ENCODE results near the gene NACA2. TPM values are rescaled to one million over a fixed set of nuclear protein-coding genes. Genes with fewer than 3 reads are reported as not detected.
"Not testable (repeated sequence)": the region's sequence is repeated elsewhere in the genome, so short reads cannot be mapped to it uniquely, and the experiment has no call there.

Gene NACA2
- total RNA-seq, 1 donor from 2014 or later = not detected

GRCh38 chr17:61571624-61572023, 19.4 kb downstream of the NACA2 start:
- no peaks in the 10 kb centered on the region for H3K27me3 ChIP-seq
- no peak overlapping the region for H3K4me3 ChIP-seq
- DNase-seq (ENCODE audit: low spot score in 2 of 2) = no peak
- no peak overlapping the region for H3K27ac ChIP-seq
- H3K36me3 ChIP-seq = no peaks in the 10 kb centered on the region
- H3K4me1 ChIP-seq = no peaks in the 10 kb centered on the region
- TF ChIP-seq, protein P1, sequence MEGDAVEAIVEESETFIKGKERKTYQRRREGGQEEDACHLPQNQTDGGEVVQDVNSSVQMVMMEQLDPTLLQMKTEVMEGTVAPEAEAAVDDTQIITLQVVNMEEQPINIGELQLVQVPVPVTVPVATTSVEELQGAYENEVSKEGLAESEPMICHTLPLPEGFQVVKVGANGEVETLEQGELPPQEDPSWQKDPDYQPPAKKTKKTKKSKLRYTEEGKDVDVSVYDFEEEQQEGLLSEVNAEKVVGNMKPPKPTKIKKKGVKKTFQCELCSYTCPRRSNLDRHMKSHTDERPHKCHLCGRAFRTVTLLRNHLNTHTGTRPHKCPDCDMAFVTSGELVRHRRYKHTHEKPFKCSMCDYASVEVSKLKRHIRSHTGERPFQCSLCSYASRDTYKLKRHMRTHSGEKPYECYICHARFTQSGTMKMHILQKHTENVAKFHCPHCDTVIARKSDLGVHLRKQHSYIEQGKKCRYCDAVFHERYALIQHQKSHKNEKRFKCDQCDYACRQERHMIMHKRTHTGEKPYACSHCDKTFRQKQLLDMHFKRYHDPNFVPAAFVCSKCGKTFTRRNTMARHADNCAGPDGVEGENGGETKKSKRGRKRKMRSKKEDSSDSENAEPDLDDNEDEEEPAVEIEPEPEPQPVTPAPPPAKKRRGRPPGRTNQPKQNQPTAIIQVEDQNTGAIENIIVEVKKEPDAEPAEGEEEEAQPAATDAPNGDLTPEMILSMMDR (IDR thresholded peaks at IDR 0.05) = no peak
- H3K9me3 ChIP-seq = peaks cover 0 to 3% of the 10 kb centered on the region in 2 donors
- intact Hi-C loops (cut with DNase I) = no loop called here

DNA sequence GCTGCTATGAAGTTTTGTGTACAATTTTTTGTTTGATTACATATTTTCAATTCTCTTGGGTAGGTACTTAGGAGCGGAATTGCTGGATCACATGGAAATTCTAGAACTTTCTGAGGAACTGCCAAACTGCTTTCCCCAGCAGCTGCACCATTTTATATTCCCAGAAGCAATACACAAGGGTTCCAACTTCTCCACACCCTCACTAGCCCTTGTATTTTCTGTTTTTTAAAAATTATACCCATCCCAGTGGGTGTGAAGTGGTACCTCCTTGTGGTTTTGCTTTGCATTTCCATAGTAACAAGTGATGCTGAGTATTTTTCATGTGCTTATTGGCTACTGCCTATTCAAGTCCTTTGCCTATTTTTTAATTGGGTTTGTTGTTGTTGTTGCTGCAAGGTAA, 20.9 kb downstream of the NACA2 start:
- DNase-seq (ENCODE audit: low spot score in 2 of 2) = no peak
- H3K36me3 ChIP-seq = no peaks in the 10 kb centered on the region
- TF ChIP-seq, protein P1 (IDR thresholded peaks at IDR 0.05) = no peak
- no peak overlapping the region for H3K4me3 ChIP-seq
- H3K27ac ChIP-seq = no peak overlapping the region
- no peaks in the 10 kb centered on the region for H3K27me3 ChIP-seq
- peaks cover 0 to 3% of the 10 kb centered on the region in 2 donors for H3K9me3 ChIP-seq
- intact Hi-C loops (cut with DNase I) = no loop called here
- H3K4me1 ChIP-seq = no peaks in the 10 kb centered on the region

- DNase-seq (ENCODE audit: low spot score in 2 of 2); H3K27me3 ChIP-seq; H3K36me3 ChIP-seq; H3K27ac ChIP-seq; H3K4me1 ChIP-seq; H3K9me3 ChIP-seq; H3K4me3 ChIP-seq; intact Hi-C loops (cut with DNase I): not testable (repeated sequence)
These were observed 21.5 kb downstream of the NACA2 start for GRCh38 chr17:61569525-61569924.

- Histone ChIP-seq H3K36me3 (no peaks in the 10 kb centered on the region), H3K4me1 (no peaks in the 10 kb centered on the region), H3K27ac (no peak overlapping the region), H3K9me3 (peaks cover 0 to 3% of the 10 kb centered on the region in 2 donors), H3K27me3 (no peaks in the 10 kb centered on the region), H3K4me3 (no peak overlapping the region)
- intact Hi-C loops (cut with DNase I) = no loop called here
- no peak for DNase-seq (ENCODE audit: low spot score in 2 of 2)
- TF ChIP-seq, protein P1 (IDR thresholded peaks at IDR 0.05) = no peak
These were observed 22.6 kb downstream of the NACA2 start for GRCh38 chr17:61568219-61569072.

DNA sequence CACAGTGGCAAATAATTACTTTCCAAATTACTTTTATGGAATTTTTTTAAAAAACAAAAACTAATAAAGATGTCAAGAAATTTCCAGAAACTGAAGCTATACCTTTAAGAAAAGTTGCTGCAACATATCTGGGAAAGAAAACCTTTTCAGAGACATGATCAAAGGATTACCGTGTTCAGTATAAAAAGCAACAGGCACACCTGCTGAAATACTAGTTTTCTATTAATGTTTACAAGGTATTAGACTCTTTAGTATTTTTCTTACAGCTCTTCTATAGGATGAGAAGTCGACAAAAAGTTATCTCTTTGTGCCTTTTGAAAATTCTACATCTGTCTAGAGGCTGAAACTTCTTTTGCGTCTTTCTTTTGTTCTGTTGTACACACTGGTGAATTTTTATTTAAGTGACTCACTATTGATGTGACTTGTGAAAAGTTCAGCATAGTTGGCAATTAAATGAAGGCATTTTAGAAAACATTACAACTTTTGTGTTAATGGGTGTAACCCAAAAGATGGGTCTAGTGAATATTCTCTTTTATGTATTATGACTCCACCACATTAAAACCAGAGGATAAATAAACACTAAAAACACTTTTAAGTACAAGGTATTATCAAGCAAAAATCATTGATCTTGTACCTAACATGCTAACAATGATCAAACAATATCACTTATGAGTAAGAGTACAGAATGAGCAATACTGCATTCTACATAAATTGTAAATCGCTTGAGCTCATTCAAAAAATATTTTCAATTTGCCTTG, 23.8 kb downstream of the NACA2 start:
- Histone ChIP-seq H3K27ac (no peak overlapping the region), H3K4me3 (no peak overlapping the region), H3K36me3 (no peaks in the 10 kb centered on the region), H3K4me1 (no peaks in the 10 kb centered on the region), H3K9me3 (peaks cover 0 to 3% of the 10 kb centered on the region in 2 donors), H3K27me3 (no peaks in the 10 kb centered on the region)
- DNase-seq (ENCODE audit: low spot score in 2 of 2) = no peak
- TF ChIP-seq, protein P1 (IDR thresholded peaks at IDR 0.05) = no peak
- intact Hi-C loops (cut with DNase I) = no loop called here

GRCh38 chr17:61566448-61566847, 24.6 kb downstream of the NACA2 start:
- H3K4me1 ChIP-seq; H3K27me3 ChIP-seq; DNase-seq (ENCODE audit: low spot score in 2 of 2); intact Hi-C loops (cut with DNase I); H3K36me3 ChIP-seq; H3K9me3 ChIP-seq; H3K27ac ChIP-seq; H3K4me3 ChIP-seq: not testable (repeated sequence)

- H3K36me3 ChIP-seq; H3K4me1 ChIP-seq; DNase-seq (ENCODE audit: low spot score in 2 of 2); intact Hi-C loops (cut with DNase I); H3K9me3 ChIP-seq; H3K27me3 ChIP-seq; H3K4me3 ChIP-seq; H3K27ac ChIP-seq: not testable (repeated sequence)
These were observed 25.2 kb downstream of the NACA2 start for GRCh38 chr17:61565850-61566249.
